ENCODE measurements around the gene IQSEC3. TPM values are rescaled to one million over a fixed set of nuclear protein-coding genes. Genes with fewer than 3 reads are reported as not detected.

The IQSEC3 gene
- polyA plus RNA-seq, 1 donor, result 2.7 TPM

DNA sequence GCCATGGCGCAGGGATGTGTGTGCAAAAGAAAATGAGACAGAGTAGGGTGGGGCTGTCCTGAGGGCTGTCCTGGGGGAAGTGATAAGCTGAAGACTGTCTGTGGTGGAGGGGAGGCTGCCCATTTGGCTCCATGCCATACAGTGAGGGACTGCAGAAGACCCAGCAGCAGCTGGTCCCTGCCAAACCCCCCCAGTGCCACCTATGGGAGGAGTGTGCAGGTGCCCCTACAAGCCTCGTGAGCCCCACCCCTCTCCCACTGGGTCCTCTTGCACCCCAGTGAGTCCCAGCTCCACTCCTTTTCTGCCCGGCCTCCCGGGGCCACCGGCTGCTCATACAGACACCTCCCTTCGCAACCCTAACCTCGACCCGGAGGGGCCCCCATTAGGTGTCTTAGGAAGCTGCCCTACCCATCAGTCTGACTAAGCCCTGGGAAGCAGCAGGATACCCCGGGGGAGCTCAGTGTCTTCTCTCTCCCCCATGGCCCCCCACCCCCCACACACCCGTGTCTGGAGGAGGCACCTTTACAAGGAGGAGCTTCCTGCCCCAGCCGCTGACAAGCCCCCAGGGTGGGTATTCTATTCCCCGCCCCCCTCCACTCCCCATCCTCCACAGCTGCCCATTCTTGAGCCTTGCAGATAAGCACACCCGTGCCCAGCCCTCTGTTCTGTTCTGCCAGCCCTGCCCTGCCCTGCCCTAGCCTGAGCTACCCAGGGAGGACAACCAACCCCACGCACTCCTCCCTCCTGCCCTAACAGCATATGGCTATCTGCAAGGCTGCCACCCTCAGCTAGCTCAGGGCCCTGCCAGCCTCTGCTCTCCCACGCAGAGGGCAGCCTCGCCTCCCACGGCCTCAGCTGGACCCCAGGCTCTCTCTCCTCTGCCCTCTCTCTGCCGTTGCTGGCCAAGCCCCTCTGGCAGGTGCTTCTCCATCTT is 105.4 kb downstream of the IQSEC3 start:
- WGBS (ENCODE audit: insufficient coverage, low lambda C conversion rate), result 0% methylated on average over 1 of the region's 18 CpGs

GRCh38 chr12:172732-173161 is 106.2 kb downstream of the IQSEC3 start:
- no CpG with 5 or more reads among the region's 15 CpGs for WGBS (ENCODE audit: insufficient coverage, low lambda C conversion rate)

More for the DNA sequence above, 105.4 kb downstream of the IQSEC3 start:
- H3K27me3 ChIP-seq (ENCODE audit: control insufficient read depth, insufficient read depth, low read length), result no peaks in the 10 kb centered on the region
- no peak overlapping the region for H3K4me3 ChIP-seq (ENCODE audit: low read length)
- no peak overlapping the region for H3K27ac ChIP-seq (ENCODE audit: low read length)
- DNase-seq, result peak in 1 of 2 donors; percentile 15
- no peaks in the 10 kb centered on the region for H3K36me3 ChIP-seq (ENCODE audit: control insufficient read depth, insufficient read depth, low read length)
- H3K9me3 ChIP-seq (ENCODE audit: control insufficient read depth, low read depth, low read length), result no peaks in the 10 kb centered on the region
- peaks cover 47% of the 10 kb centered on the region for H3K4me1 ChIP-seq (ENCODE audit: control insufficient read depth, insufficient read depth, low read length)

DNA sequence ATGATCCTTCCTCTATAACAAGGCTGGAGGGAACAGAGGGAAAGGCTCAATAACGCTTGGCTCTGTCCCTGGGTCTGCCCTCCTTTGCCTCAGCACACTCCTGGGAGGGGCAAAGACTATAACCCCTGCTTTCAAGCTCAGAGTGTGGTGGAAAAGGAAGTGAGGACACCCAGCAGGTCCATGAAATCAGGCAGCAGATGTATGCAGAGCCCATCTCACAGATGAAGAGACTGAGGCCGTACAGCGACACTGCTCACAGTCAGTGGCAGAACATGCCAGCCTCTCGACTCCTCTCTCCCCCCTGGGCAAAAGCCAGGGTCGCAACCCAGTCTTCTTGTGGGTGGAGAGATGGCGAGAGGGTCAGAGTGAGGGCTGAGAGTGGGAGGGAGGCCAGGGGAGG is 107.6 kb downstream of the IQSEC3 start:
- H3K4me3 ChIP-seq (ENCODE audit: low read length), result no peak overlapping the region
- no peaks in the 10 kb centered on the region for H3K9me3 ChIP-seq (ENCODE audit: control insufficient read depth, low read depth, low read length)
- H3K36me3 ChIP-seq (ENCODE audit: control insufficient read depth, insufficient read depth, low read length), result no peaks in the 10 kb centered on the region
- DNase-seq, result no peak
- peaks cover 26% of the 10 kb centered on the region for H3K4me1 ChIP-seq (ENCODE audit: control insufficient read depth, insufficient read depth, low read length)
- H3K27me3 ChIP-seq (ENCODE audit: control insufficient read depth, insufficient read depth, low read length), result no peaks in the 10 kb centered on the region
- whole genome bisulfite sequencing (ENCODE audit: insufficient coverage, low lambda C conversion rate), result no CpG with 5 or more reads among the region's 6 CpGs
- no peak overlapping the region for H3K27ac ChIP-seq (ENCODE audit: low read length)

More at GRCh38 chr12:172732-173161, 106.2 kb downstream of the IQSEC3 start:
- no peaks in the 10 kb centered on the region for H3K27me3 ChIP-seq (ENCODE audit: control insufficient read depth, insufficient read depth, low read length)
- peaks cover 39% of the 10 kb centered on the region for H3K4me1 ChIP-seq (ENCODE audit: control insufficient read depth, insufficient read depth, low read length)
- DNase-seq, result no peak
- H3K4me3 ChIP-seq (ENCODE audit: low read length), result no peak overlapping the region
- H3K9me3 ChIP-seq (ENCODE audit: control insufficient read depth, low read depth, low read length), result no peaks in the 10 kb centered on the region
- no peaks in the 10 kb centered on the region for H3K36me3 ChIP-seq (ENCODE audit: control insufficient read depth, insufficient read depth, low read length)
- H3K27ac ChIP-seq (ENCODE audit: low read length), result no peak overlapping the region

DNA sequence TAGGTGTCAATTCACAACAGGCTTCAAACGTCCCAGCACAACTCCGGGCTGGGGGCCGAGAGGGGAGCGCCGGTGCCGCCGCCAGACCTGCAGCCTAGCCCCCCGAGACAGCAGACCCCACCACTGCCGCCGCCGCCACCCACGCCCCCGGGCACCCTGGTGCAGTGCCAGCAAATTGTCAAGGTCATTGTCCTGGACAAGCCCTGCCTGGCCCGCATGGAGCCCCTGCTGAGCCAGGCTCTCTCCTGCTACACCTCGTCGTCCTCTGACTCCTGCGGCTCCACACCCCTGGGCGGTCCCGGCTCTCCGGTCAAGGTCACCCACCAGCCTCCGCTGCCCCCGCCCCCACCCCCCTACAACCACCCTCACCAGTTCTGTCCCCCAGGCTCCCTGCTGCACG is 108.0 kb downstream of the IQSEC3 start:
- H3K4me3 ChIP-seq (ENCODE audit: low read length), result no peak overlapping the region
- no peak overlapping the region for H3K27ac ChIP-seq (ENCODE audit: low read length)
- DNase-seq, result no peak
- WGBS (ENCODE audit: insufficient coverage, low lambda C conversion rate), result no CpG with 5 or more reads among the region's 23 CpGs
- no peaks in the 10 kb centered on the region for H3K9me3 ChIP-seq (ENCODE audit: control insufficient read depth, low read depth, low read length)
- H3K4me1 ChIP-seq (ENCODE audit: control insufficient read depth, insufficient read depth, low read length), result peaks cover 21% of the 10 kb centered on the region
- H3K27me3 ChIP-seq (ENCODE audit: control insufficient read depth, insufficient read depth, low read length), result no peaks in the 10 kb centered on the region
- H3K36me3 ChIP-seq (ENCODE audit: control insufficient read depth, insufficient read depth, low read length), result no peaks in the 10 kb centered on the region

DNA sequence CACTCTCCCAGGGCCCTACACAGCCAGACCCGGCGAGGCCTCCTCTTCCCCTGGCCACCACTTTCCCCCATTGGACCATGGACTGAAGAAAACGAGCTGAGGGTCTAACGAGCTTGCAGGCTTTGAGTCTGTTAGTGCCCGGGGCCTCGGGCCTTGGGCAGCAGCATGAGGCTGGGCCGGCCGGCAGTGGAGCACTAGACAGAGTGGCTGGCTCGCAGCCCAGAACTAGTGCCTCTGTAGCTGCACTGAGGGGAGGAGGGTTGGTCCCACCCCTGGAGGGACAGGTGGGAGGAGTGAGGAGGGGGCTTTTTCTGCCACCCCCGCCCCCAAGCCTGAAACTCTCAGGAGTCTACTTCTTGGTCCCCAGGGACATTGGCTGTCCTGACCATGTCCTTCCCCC is 108.7 kb downstream of the IQSEC3 start:
- no peak overlapping the region for H3K4me3 ChIP-seq (ENCODE audit: low read length)
- no peak for DNase-seq
- H3K9me3 ChIP-seq (ENCODE audit: control insufficient read depth, low read depth, low read length), result no peaks in the 10 kb centered on the region
- no peaks in the 10 kb centered on the region for H3K27me3 ChIP-seq (ENCODE audit: control insufficient read depth, insufficient read depth, low read length)
- H3K27ac ChIP-seq (ENCODE audit: low read length), result no peak overlapping the region
- WGBS (ENCODE audit: insufficient coverage, low lambda C conversion rate), result no CpG with 5 or more reads among the region's 10 CpGs
- peaks cover 21% of the 10 kb centered on the region for H3K4me1 ChIP-seq (ENCODE audit: control insufficient read depth, insufficient read depth, low read length)
- H3K36me3 ChIP-seq (ENCODE audit: control insufficient read depth, insufficient read depth, low read length), result no peaks in the 10 kb centered on the region

- Histone ChIP-seq H3K27me3 (ENCODE audit: control insufficient read depth, insufficient read depth, low read length) (no peaks in the 10 kb centered on the region), H3K27ac (ENCODE audit: low read length) (peak overlapping the region; percentile 81), H3K9me3 (ENCODE audit: control insufficient read depth, low read depth, low read length) (no peaks in the 10 kb centered on the region), H3K4me1 (ENCODE audit: control insufficient read depth, insufficient read depth, low read length) (peaks cover 21% of the 10 kb centered on the region), H3K4me3 (ENCODE audit: low read length) (no peak overlapping the region), H3K36me3 (ENCODE audit: control insufficient read depth, insufficient read depth, low read length) (no peaks in the 10 kb centered on the region)
- WGBS (ENCODE audit: insufficient coverage, low lambda C conversion rate), result no CpG with 5 or more reads among the region's 16 CpGs
- no peak for DNase-seq
Measured at GRCh38 chr12:175759-176158, 109.2 kb downstream of the IQSEC3 start.

GRCh38 chr12:176321-177181 is 110.0 kb downstream of the IQSEC3 start:
- Histone ChIP-seq H3K4me3 (ENCODE audit: low read length) (no peak overlapping the region), H3K36me3 (ENCODE audit: control insufficient read depth, insufficient read depth, low read length) (no peaks in the 10 kb centered on the region), H3K9me3 (ENCODE audit: control insufficient read depth, low read depth, low read length) (no peaks in the 10 kb centered on the region), H3K27me3 (ENCODE audit: control insufficient read depth, insufficient read depth, low read length) (no peaks in the 10 kb centered on the region), H3K27ac (ENCODE audit: low read length) (peak overlapping the region; percentile 81), H3K4me1 (ENCODE audit: control insufficient read depth, insufficient read depth, low read length) (peaks cover 21% of the 10 kb centered on the region)
- no CpG with 5 or more reads among the region's 16 CpGs for WGBS (ENCODE audit: insufficient coverage, low lambda C conversion rate)
- DNase-seq, result peak; percentile 90 to 94

DNA sequence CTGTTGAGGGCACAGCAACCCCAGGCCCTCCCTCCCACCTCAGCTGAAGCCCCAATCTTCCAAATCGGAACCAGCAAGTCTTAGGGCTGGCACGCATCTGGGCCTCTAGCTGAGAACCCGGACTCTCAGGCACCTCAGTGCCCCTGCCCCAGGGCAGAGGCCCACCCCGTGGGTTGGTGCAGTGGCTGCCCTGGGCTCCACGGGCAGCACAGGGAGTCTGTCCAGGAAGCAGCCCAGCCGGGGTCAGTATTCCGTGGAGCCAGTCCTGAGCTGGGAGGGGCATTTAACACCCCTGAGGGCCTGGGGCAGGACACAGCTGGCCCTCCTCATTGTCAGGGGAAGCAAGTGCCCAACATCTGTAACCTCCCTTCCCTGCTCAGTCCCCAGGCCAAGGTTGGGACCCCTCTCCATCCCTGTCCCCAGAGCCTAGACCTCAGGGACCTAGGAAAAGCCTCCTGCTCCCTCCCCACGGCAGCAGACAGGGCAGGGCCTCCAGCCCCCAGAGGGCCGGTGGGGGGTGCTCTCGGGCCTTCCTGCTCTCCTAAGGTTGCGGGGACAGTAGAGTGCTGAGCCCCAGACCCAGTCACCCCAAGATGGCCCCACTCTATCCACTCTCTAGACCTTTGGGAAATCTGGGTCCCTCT is 110.9 kb downstream of the IQSEC3 start:
- Histone ChIP-seq H3K4me1 (ENCODE audit: control insufficient read depth, insufficient read depth, low read length) (peaks cover 16% of the 10 kb centered on the region), H3K9me3 (ENCODE audit: control insufficient read depth, low read depth, low read length) (no peaks in the 10 kb centered on the region), H3K27me3 (ENCODE audit: control insufficient read depth, insufficient read depth, low read length) (no peaks in the 10 kb centered on the region), H3K4me3 (ENCODE audit: low read length) (no peak overlapping the region), H3K36me3 (ENCODE audit: control insufficient read depth, insufficient read depth, low read length) (no peaks in the 10 kb centered on the region), H3K27ac (ENCODE audit: low read length) (no peak overlapping the region)
- no peak for DNase-seq
- no CpG with 5 or more reads among the region's 11 CpGs for WGBS (ENCODE audit: insufficient coverage, low lambda C conversion rate)

GRCh38 chr12:177980-178828 is 111.6 kb downstream of the IQSEC3 start:
- Histone ChIP-seq H3K9me3 (ENCODE audit: control insufficient read depth, low read depth, low read length) (no peaks in the 10 kb centered on the region), H3K4me3 (ENCODE audit: low read length) (no peak overlapping the region), H3K27ac (ENCODE audit: low read length) (no peak overlapping the region), H3K36me3 (ENCODE audit: control insufficient read depth, insufficient read depth, low read length) (no peaks in the 10 kb centered on the region), H3K4me1 (ENCODE audit: control insufficient read depth, insufficient read depth, low read length) (peaks cover 14% of the 10 kb centered on the region), H3K27me3 (ENCODE audit: control insufficient read depth, insufficient read depth, low read length) (no peaks in the 10 kb centered on the region)
- DNase-seq, result no peak
- WGBS (ENCODE audit: insufficient coverage, low lambda C conversion rate), result no CpG with 5 or more reads among the region's 20 CpGs
